ENCODE results near the gene ZNRF1.

ZNRF1 gene

GRCh38 chr16:75017670-75018525 is 19.1 kb downstream of the ZNRF1 start:
- Histone ChIP-seq H3K79me1 (replicated peaks; ENCODE audit: low read length, poor library complexity, severe bottlenecking) (peaks cover 15% of the 10 kb centered on the region), H3K14ac (ENCODE audit: low read length in 2 of 2) (no peak overlapping the region), H3K23ac (ENCODE audit: low read length in 2 of 2) (no peak overlapping the region), H3K4me2 (ENCODE audit: low read length, poor library complexity, severe bottlenecking) (no peak overlapping the region), H2BK5ac (ENCODE audit: low read depth, low read length, poor library complexity, severe bottlenecking) (no peak overlapping the region), H2BK15ac (ENCODE audit: low read depth, poor library complexity, severe bottlenecking) (no peak overlapping the region), H3K4me1 (ENCODE audit: control insufficient read depth, insufficient read depth, low read depth, low read length) (peaks cover 2% of the 10 kb centered on the region), H3K36me3 (ENCODE audit: control insufficient read depth in 1 of 2, insufficient read depth in 2 of 2, low read depth in 1 of 2, low read length in 2 of 2) (peaks cover 0 to 4% of the 10 kb centered on the region in 2 experiments), H3K4ac (ENCODE audit: low read depth in 1 of 2, low read length in 2 of 2) (no peak overlapping the region), H3K18ac (ENCODE audit: low read depth in 1 of 2, low read length in 2 of 2) (no peak overlapping the region), H4K91ac (ENCODE audit: low read length) (no peak overlapping the region), H3K9me3 (ENCODE audit: control insufficient read depth, low read length) (peaks cover 10% of the 10 kb centered on the region), H3K9ac (ENCODE audit: low read length) (no peak overlapping the region), H2AK5ac (ENCODE audit: low read length, severe bottlenecking) (peak overlapping the region; percentile 79), H3K4me3 (ENCODE audit: insufficient read depth in 1 of 2, low read depth in 1 of 2, low read length in 2 of 2) (no peak overlapping the region), H3K27me3 (ENCODE audit: control insufficient read depth in 1 of 2, insufficient read depth in 1 of 2, low read length in 2 of 2) (no peaks in the 10 kb centered on the region), H2BK12ac (ENCODE audit: low read length in 2 of 2) (no peak overlapping the region), H2AFZ (ENCODE audit: low read depth, low read length) (no peak overlapping the region), H3K27ac (ENCODE audit: low read length, poor library complexity, severe bottlenecking) (peak overlapping the region; percentile 2), H4K8ac (ENCODE audit: low read length) (no peak overlapping the region), H2BK120ac (ENCODE audit: low read depth, low read length) (no peak overlapping the region)
- no CpG with 5 or more reads among the region's 3 CpGs for WGBS
- no peak for DNase-seq

- no peak overlapping the region for H3K14ac ChIP-seq (ENCODE audit: low read length in 2 of 2)
- H2BK120ac ChIP-seq (ENCODE audit: low read depth, low read length): no peak overlapping the region
- no peak overlapping the region for H2BK15ac ChIP-seq (ENCODE audit: low read depth, poor library complexity, severe bottlenecking)
- H3K27me3 ChIP-seq (ENCODE audit: control insufficient read depth in 1 of 2, insufficient read depth in 1 of 2, low read length in 2 of 2): no peaks in the 10 kb centered on the region
- H3K4me3 ChIP-seq (ENCODE audit: insufficient read depth in 1 of 2, low read depth in 1 of 2, low read length in 2 of 2): no peak overlapping the region
- peak overlapping the region; percentile 59 for H3K27ac ChIP-seq (ENCODE audit: low read length, poor library complexity, severe bottlenecking)
- no peak overlapping the region for H3K4me2 ChIP-seq (ENCODE audit: low read length, poor library complexity, severe bottlenecking)
- H3K18ac ChIP-seq (ENCODE audit: low read depth in 1 of 2, low read length in 2 of 2): no peak overlapping the region
- H3K9ac ChIP-seq (ENCODE audit: low read length): no peak overlapping the region
- no peak overlapping the region for H3K23ac ChIP-seq (ENCODE audit: low read length in 2 of 2)
- no peak for DNase-seq
- H3K36me3 ChIP-seq (ENCODE audit: control insufficient read depth in 1 of 2, insufficient read depth in 2 of 2, low read depth in 1 of 2, low read length in 2 of 2): peaks cover 0 to 4% of the 10 kb centered on the region in 2 experiments
- no peak overlapping the region for H2AK5ac ChIP-seq (ENCODE audit: low read length, severe bottlenecking)
- H3K79me1 ChIP-seq (replicated peaks; ENCODE audit: low read length, poor library complexity, severe bottlenecking): peaks cover 15% of the 10 kb centered on the region
- H3K9me3 ChIP-seq (ENCODE audit: control insufficient read depth, low read length): peaks cover 10% of the 10 kb centered on the region
- no peak overlapping the region for H4K8ac ChIP-seq (ENCODE audit: low read length)
- peaks cover 2% of the 10 kb centered on the region for H3K4me1 ChIP-seq (ENCODE audit: control insufficient read depth, insufficient read depth, low read depth, low read length)
- no peak overlapping the region for H4K91ac ChIP-seq (ENCODE audit: low read length)
- no peak overlapping the region for H2BK5ac ChIP-seq (ENCODE audit: low read depth, low read length, poor library complexity, severe bottlenecking)
- H3K4ac ChIP-seq (ENCODE audit: low read depth in 1 of 2, low read length in 2 of 2): no peak overlapping the region
- no peak overlapping the region for H2BK12ac ChIP-seq (ENCODE audit: low read length in 2 of 2)
- WGBS: 95% methylated on average over 6 of the region's 8 CpGs
- no peak overlapping the region for H2AFZ ChIP-seq (ENCODE audit: low read depth, low read length)
Measured at GRCh38 chr16:75019007-75019406, 20.2 kb downstream of the ZNRF1 start.

- Histone ChIP-seq H2BK5ac (ENCODE audit: low read depth, low read length, poor library complexity, severe bottlenecking) (no peak overlapping the region), H2BK12ac (ENCODE audit: low read length in 2 of 2) (no peak overlapping the region), H3K14ac (ENCODE audit: low read length in 2 of 2) (no peak overlapping the region), H3K9ac (ENCODE audit: low read length) (no peak overlapping the region), H3K4me2 (ENCODE audit: low read length, poor library complexity, severe bottlenecking) (no peak overlapping the region), H2AK5ac (ENCODE audit: low read length, severe bottlenecking) (no peak overlapping the region), H4K8ac (ENCODE audit: low read length) (no peak overlapping the region), H3K36me3 (ENCODE audit: control insufficient read depth in 1 of 2, insufficient read depth in 2 of 2, low read depth in 1 of 2, low read length in 2 of 2) (peaks cover 0 to 4% of the 10 kb centered on the region in 2 experiments), H2BK120ac (ENCODE audit: low read depth, low read length) (no peak overlapping the region), H4K91ac (ENCODE audit: low read length) (no peak overlapping the region), H3K27me3 (ENCODE audit: control insufficient read depth in 1 of 2, insufficient read depth in 1 of 2, low read length in 2 of 2) (no peaks in the 10 kb centered on the region), H2AFZ (ENCODE audit: low read depth, low read length) (no peak overlapping the region), H3K18ac (ENCODE audit: low read depth in 1 of 2, low read length in 2 of 2) (no peak overlapping the region), H3K27ac (ENCODE audit: low read length, poor library complexity, severe bottlenecking) (no peak overlapping the region), H3K9me3 (ENCODE audit: control insufficient read depth, low read length) (peaks cover 10% of the 10 kb centered on the region), H3K4ac (ENCODE audit: low read depth in 1 of 2, low read length in 2 of 2) (no peak overlapping the region), H3K4me1 (ENCODE audit: control insufficient read depth, insufficient read depth, low read depth, low read length) (peaks cover 2% of the 10 kb centered on the region), H3K79me1 (replicated peaks; ENCODE audit: low read length, poor library complexity, severe bottlenecking) (peaks cover 17% of the 10 kb centered on the region), H3K23ac (ENCODE audit: low read length in 2 of 2) (no peak overlapping the region), H3K4me3 (ENCODE audit: insufficient read depth in 1 of 2, low read depth in 1 of 2, low read length in 2 of 2) (no peak overlapping the region), H2BK15ac (ENCODE audit: low read depth, poor library complexity, severe bottlenecking) (no peak overlapping the region)
- WGBS: 88% methylated on average over 2 of the region's 7 CpGs
- DNase-seq: no peak
Measured at GRCh38 chr16:75019586-75019985, 20.8 kb downstream of the ZNRF1 start.

- DNase-seq: no peak
- Histone ChIP-seq H3K36me3 (ENCODE audit: control insufficient read depth in 1 of 2, insufficient read depth in 2 of 2, low read depth in 1 of 2, low read length in 2 of 2) (peaks cover 0 to 4% of the 10 kb centered on the region in 2 experiments), H2AK5ac (ENCODE audit: low read length, severe bottlenecking) (no peak overlapping the region), H4K91ac (ENCODE audit: low read length) (no peak overlapping the region), H3K9ac (ENCODE audit: low read length) (no peak overlapping the region), H3K27me3 (ENCODE audit: control insufficient read depth in 1 of 2, insufficient read depth in 1 of 2, low read length in 2 of 2) (no peaks in the 10 kb centered on the region), H3K4me3 (ENCODE audit: insufficient read depth in 1 of 2, low read depth in 1 of 2, low read length in 2 of 2) (no peak overlapping the region), H3K79me1 (replicated peaks; ENCODE audit: low read length, poor library complexity, severe bottlenecking) (peaks cover 15% of the 10 kb centered on the region), H2BK120ac (ENCODE audit: low read depth, low read length) (no peak overlapping the region), H3K18ac (ENCODE audit: low read depth in 1 of 2, low read length in 2 of 2) (no peak overlapping the region), H2BK15ac (ENCODE audit: low read depth, poor library complexity, severe bottlenecking) (no peak overlapping the region), H4K8ac (ENCODE audit: low read length) (no peak overlapping the region), H2AFZ (ENCODE audit: low read depth, low read length) (no peak overlapping the region), H3K4ac (ENCODE audit: low read depth in 1 of 2, low read length in 2 of 2) (no peak overlapping the region), H3K4me1 (ENCODE audit: control insufficient read depth, insufficient read depth, low read depth, low read length) (peaks cover 2% of the 10 kb centered on the region), H3K14ac (ENCODE audit: low read length in 2 of 2) (no peak overlapping the region), H2BK12ac (ENCODE audit: low read length in 2 of 2) (no peak overlapping the region), H3K27ac (ENCODE audit: low read length, poor library complexity, severe bottlenecking) (no peak overlapping the region), H2BK5ac (ENCODE audit: low read depth, low read length, poor library complexity, severe bottlenecking) (no peak overlapping the region), H3K4me2 (ENCODE audit: low read length, poor library complexity, severe bottlenecking) (no peak overlapping the region), H3K23ac (ENCODE audit: low read length in 2 of 2) (no peak overlapping the region), H3K9me3 (ENCODE audit: control insufficient read depth, low read length) (peaks cover 10% of the 10 kb centered on the region)
- 80% methylated on average over 1 of the region's 1 CpG for WGBS
Measured at GRCh38 chr16:75021410-75021809, 22.6 kb downstream of the ZNRF1 start.
